DMS114 treated with DMSO at 0.1 percent for 48 hours (cell line): ENCODE data around the gene LIMS2.

Experiments
- DNase-seq: peaks from one replicate; lab custom pipeline; 2025; ENCODE audit not compliant: unreplicated experiment; lab: John Stamatoyannopoulos, UW

The LIMS2 gene

DNA sequence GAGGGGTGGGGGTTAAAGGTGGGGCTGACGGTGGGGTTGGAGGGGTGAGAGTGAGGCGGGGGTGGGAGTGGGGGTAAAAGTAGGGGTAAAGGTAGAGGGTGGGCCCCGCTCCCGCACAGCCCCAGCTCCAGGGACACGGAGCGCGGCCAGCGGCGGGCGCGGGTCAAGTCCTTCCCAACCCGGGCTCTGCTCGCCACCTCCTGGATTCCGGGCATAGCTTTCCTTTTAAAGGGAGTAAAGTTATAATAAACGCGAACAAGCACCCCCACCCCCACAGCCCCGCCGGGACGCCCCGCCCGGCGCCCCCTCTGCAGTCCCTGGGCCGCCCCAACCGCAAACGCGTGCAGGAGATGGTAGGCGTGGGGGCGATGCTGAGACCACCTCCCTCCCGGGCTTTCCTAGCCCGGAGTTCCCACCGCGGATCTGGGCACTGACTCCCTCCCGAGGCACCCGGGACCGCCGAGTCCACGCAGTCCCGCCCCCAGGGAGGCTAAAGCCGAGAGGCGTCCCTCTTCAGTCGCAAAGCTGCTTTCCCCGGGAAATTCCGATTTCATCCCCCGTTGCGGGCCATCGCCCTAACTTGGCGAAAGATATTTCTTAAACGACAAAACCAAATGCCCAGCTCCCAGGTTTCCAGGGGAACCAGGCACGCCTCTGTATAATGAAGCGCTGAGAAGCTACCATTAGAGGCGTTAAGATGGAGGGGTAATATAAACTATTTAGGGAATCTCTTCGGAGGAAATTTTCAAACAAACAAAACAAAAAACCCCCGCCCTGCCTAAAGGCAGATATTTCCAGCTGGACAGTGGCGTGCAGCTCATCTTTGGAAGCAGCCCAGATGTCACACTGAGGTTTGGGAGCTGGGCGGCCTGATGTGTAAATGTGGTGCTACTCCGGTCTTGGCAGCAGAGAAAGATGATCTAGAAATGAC, at the start of gene LIMS2:
TSS of gene LIMS2 (minus strand) at position 200 of the 931 bp plus-strand sequence. CDS start 506 bp downstream, outside the sequence.
- DNase-seq = no peak

GRCh38 chr2:127722807-127723206, 47.5 kb upstream of the LIMS2 start:
- DNase-seq = no peak

- DNase-seq = no peak
Observed at GRCh38 chr2:127721978-127722355, 46.6 kb upstream of the LIMS2 start.

DNA sequence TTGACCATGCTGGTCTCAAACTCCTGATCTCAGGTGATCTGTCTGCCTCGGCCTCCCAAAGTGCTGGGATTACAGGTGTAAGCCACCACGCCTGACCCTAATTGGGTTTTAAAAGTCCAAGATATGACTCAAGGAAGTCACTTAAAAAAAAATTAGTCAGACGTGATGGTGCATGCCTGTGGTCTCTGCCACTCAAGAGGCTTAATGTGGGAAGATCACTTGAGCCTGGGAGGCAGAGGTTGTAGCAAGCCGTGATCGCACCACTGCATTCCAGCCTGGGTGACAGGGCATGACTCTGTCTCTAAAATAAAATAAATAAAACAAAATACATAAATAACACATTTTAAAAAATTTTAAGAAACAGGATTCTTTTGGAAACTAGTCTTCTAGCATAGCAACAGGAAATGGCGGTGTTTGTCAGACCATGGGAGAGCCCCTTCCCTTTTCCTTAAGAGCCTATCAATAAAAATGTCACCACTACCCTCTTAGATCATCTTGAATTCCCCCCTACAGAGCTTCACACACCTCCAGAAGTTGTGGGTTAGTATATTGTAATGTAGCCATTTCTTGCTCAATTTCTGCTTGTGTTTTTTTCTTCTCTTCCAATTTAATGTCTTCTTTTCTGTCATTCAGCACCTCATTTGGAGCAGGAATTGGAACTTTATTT, 46.1 kb upstream of the LIMS2 start:
- no peak for DNase-seq

DNA sequence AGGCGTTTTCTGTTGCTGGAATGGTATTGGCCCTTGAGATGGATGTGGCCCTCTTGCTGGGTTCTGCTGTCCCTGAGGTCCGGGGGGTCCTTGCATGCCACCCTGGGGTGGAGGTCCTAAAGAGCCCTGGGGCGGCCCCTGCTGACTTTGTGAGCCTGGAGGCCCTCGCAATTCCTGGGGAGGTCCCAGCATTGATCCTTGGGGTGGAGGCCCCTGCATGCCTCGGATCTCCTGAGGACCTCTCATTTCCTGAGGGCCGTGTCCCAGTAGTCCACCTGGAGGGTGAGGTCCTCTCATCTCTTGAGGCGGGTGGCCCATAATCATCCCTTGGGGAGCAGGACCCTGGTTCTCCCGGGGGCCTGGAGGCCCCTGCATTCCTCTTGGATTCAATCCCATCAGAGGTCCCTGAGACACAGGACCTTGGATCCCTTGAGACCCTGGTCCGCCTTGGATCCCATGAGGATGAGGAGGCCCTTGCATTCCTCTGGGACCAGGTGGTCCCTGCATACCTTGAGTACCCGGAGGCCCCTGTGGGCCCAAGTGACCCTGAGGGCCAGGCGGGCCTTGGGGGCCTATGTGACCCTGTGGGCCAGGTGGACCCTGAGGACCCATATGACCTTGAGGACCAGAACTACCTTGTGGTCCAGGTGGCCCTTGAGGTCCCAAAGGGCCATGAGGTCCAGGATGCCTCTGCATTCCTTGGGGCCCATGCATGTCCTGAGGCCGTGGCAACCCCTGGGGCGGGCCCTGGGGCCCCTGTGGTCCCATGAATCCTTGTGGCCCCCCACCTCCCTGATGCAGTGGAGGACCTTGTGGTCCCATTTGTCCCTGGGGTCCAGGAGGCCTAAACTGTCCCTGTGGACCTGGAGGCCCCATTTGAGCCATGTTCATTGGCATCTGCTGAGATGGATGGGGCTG, 44.2 kb upstream of the LIMS2 start:
- DNase-seq = no peak

DNA sequence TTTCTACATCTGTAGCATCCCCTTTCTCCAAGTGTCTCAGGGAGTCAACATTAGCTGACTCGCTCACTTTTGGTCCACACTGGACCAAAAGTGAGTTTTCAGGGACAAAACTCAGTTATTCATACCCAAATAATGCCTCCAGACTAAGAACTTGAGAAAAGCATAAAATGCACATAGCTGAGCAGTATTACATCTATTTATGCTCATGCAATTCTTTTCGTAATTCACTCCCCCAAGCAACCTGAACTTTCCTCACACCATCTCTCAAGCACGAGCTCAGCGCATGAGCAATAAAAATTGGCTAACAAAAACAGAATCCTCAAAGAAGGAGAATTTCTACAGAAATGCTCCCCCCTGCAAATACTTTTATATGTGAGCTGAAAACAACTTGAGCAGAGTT, 42.9 kb upstream of the LIMS2 start:
- no peak for DNase-seq

DNA sequence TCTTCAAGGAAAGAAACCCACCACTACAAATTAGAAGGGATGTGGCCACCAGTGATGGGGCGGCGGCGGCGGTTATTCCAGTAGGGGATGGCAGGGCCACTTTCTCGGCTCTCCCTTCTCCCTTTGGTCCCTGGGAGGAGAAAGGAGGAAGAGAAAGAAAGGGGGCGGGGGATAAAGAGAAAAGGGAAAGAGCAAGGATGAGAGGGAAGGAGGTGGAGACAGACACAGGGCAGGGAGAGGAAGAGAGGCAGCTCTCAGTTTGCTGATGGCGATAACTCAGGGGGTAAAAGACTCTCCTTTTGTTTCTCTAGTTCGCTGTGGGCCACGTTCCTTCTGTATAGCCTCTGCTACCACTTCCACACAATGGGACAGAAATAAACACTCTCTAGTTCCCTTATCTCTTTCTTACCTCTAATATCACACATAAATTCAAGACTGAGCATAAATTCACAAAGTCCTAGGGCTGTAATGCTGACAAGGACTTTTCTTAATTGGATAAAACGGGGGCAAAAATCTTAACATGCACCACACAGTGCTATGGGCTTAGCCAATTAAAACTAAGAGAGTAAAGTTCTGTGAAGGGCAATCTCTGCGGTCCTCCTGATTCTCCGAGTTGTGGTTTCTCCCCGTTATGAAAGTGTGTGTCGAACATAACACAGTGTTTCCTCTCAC, 40.6 kb upstream of the LIMS2 start:
- no peak for DNase-seq

- no peak for DNase-seq
Observed at GRCh38 chr2:127713562-127713961, 38.2 kb upstream of the LIMS2 start.

- DNase-seq = no peak
Observed at GRCh38 chr2:127712999-127713398, 37.7 kb upstream of the LIMS2 start.

DNA sequence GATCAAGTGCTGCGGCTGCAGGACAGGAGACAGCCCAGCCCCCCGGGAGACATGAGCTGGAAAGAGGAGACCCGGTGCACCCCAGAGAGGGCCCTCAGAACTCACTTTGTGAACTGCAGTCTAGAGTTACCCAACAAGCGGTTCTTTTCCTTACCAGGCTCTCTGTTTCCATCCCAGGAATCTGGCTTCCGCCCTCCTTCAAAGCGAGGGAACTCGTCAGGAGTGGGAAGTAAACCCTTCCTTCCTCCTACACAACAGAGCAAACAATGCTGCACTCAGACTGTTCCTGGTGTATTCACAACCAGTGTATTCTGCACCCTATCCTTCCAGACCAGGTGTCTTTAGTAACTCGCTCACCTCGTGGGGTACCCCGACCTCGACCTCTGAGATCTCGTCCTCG, 34.0 kb upstream of the LIMS2 start:
- DNase-seq = no peak

DNA sequence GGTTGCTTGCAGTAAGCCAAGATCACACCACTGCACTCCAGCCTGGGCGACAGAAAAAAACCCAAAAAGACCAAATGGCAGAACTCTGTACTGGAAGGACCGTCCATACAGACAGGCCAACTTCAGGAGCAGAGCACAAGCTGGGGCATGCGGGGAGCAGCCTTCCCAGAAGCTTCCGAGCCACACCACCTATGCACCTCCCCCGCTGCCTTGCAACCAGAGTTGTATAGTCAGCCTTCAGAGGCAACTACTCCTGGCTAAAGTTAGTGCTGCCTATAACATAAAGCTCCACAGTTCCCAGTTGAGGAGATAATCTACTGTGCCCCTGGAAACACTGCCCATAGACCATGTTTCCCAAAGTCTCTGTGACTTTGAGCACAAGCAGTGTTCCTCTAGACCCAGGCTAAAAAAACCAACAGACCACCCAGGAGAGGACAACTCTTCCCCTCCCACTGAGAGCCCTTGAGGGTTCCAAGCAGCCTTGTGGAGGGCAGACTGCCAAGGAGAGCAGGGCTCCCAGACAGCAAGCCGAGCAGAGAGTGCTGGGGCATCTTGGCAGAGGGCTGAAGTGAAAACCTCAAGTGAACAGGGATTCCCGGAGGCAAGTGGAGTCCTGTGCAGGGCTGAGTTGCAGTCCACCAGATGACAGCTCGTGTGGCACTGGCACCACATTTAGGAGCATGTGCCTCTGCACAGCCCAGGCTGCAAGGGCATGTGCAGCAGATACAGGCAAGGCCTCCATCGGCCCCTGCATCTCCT, 32.7 kb upstream of the LIMS2 start:
- DNase-seq = no peak

- no peak for DNase-seq
Observed at GRCh38 chr2:127706215-127706990, 31.1 kb upstream of the LIMS2 start.

DNA sequence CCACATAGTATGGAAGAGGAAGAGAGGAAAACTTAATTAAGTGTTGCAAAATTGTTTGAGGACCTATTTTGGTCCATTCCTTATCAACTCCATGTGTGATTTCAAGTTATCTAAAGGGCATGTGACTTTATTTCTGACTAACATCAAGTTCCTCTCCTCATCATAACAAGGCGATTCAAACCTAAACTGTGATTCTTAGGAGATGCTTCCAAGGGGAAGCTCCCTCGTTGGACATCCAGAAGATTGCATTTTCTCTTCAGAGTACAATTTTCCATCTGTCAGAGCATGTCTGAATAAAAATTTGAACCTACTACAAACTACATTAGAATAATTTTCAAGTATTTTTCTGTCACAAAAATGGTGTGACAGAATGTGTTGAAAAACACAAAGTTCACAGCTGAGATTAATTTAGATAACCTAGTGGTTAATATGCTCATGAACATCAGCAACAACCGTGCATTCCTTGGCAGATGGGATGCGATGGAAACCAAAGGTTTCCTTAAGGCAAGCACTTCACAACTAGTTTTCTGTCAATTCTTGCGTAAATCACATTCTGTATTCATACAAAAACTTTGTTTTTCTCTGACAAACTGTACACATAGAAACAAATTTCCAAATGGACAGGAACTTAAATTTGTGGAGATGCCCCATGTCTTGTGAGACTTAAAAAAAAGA, 30.2 kb upstream of the LIMS2 start:
- no peak for DNase-seq

DNA sequence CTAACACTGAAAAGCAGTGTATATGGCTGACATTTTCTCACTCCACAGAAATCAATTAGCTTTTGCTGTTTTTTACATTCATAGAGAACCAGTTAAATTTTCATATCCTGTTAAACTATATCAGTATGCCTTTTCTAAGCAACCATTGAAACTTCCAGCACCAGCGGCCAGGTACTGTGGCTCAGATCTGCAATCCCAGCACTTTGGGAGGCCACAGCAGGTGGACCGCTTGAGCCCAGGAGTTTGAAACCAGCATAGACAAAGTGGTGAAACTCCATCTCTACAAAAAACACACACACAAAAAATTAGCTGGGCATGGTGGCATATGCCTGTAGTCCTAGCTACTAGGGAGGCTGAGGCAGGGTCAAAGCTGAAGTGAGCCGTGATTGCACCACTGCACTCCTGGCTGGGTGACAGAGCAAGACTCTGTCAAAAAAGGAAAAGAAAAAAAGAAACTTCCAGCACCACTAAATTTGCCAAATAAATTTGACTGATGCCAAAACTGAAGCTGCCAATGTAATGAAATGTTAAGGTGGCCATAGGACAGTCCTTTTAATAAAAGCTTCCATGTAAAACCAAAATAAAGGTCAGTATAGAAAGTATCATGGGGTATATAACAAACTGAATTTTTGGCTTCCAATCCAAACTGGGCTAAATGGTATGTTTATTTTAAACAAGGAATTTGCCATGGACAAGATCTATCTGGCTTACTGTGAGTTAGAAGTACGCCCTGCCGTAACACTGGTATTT, 29.5 kb upstream of the LIMS2 start:
- DNase-seq = no peak

DNA sequence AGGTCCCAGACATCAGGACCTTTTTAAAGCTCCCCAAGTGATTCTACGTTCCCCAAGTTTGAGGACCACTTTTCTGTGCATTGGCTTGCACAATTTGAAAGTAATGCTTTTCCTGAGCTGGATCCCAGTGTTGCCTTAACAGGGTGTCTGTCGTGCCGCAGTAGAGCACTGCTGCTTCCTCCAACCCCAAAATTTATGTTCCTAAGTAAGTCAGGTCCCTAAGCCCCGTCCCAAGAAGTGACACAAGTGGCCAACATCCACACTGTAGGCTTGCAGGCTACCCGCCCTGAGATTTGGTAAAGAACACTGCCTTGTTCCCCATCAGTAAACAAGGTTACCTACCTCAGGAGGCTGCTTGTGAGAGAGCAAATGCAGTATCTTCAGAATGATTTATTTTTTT, 28.0 kb upstream of the LIMS2 start:
- DNase-seq = no peak

DNA sequence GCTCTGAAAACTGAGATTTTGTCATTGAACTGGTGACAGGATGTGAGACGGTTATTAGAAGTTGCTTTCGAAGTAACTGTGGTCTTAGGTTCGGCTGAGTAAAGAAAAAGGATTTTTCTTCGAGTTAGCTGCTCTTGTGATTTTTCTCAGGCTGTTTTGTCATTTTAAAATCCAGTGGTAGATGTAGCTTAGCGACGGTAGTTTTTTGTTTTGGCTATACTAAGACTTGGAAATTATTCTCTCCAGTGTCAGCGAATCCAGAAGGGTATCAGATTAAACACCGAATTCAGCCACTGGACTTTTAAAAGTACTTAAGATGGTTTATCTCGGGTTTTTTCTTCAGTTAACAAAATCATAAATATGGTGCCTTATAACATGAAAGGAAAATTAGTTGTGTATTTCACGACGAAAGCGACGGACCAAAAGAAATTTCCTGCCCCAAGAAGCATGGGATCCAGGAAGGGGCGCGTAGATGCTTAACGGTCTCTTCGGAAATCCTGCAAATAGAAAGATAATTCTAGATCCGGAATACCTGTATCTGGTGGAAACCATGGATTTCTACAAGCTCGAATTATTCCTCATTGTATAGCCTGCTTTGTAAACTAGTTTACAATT, 27.2 kb upstream of the LIMS2 start:
- DNase-seq = no peak

- DNase-seq = peak; percentile 19
Observed at GRCh38 chr2:127701651-127702394, 26.5 kb upstream of the LIMS2 start.
